ENCODE results near the gene C1orf105. TPM values are rescaled to one million over a fixed set of nuclear protein-coding genes. Genes with fewer than 3 reads are reported as not detected.
"Not testable (repeated sequence)": the region's sequence is repeated elsewhere in the genome, so short reads cannot be mapped to it uniquely, and the experiment has no call there.

C1orf105 gene
- total RNA-seq, 1 donor from 2014 or later: not detected

GRCh38 chr1:172487550-172487949 is 67.1 kb downstream of the C1orf105 start:
- Mint-ChIP-seq H3K4me1 (ENCODE audit: low read depth) (no peaks in the 10 kb centered on the region), H3K27me3 (peaks cover 3% of the 10 kb centered on the region), H3K36me3 (ENCODE audit: insufficient read depth) (no peaks in the 10 kb centered on the region), H3K27ac (no peak overlapping the region), H3K4me3 (ENCODE audit: low read depth) (no peak overlapping the region), H3K9me3 (ENCODE audit: low read depth) (no peaks in the 10 kb centered on the region)
- no peak for DNase-seq (ENCODE audit: low spot score, unreplicated experiment)
- TF ChIP-seq, protein P1, sequence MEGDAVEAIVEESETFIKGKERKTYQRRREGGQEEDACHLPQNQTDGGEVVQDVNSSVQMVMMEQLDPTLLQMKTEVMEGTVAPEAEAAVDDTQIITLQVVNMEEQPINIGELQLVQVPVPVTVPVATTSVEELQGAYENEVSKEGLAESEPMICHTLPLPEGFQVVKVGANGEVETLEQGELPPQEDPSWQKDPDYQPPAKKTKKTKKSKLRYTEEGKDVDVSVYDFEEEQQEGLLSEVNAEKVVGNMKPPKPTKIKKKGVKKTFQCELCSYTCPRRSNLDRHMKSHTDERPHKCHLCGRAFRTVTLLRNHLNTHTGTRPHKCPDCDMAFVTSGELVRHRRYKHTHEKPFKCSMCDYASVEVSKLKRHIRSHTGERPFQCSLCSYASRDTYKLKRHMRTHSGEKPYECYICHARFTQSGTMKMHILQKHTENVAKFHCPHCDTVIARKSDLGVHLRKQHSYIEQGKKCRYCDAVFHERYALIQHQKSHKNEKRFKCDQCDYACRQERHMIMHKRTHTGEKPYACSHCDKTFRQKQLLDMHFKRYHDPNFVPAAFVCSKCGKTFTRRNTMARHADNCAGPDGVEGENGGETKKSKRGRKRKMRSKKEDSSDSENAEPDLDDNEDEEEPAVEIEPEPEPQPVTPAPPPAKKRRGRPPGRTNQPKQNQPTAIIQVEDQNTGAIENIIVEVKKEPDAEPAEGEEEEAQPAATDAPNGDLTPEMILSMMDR (IDR thresholded peaks at IDR 0.05; ENCODE audit: unreplicated experiment): no peak

DNA sequence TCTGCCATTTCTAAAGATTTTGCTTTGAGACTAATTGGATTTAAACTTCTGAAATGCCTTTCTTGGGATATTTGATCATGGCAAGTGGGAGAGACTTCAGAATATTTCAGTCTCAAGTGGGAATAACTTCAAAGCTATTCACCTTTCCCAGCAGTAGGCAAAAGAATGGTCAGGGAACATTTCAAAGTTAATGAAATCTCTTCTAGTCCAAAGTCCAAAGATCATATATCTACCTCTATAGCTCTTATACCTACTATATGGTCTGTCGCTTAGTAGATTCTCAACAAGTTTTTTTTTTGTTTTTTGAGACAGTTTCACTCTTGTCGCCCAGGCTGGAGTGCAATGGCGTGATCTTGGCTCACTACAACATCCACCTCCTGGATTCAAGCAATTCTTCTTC is 67.9 kb downstream of the C1orf105 start:
- no peaks in the 10 kb centered on the region for H3K9me3 Mint-ChIP-seq (ENCODE audit: low read depth)
- TF ChIP-seq, protein P1 (IDR thresholded peaks at IDR 0.05; ENCODE audit: unreplicated experiment): no peak

GRCh38 chr1:172489847-172490246 is 69.4 kb downstream of the C1orf105 start:
- Mint-ChIP-seq H3K27me3 (peaks cover 3% of the 10 kb centered on the region), H3K27ac (no peak overlapping the region), H3K4me1 (ENCODE audit: low read depth) (peaks cover 5% of the 10 kb centered on the region), H3K9me3 (ENCODE audit: low read depth) (no peaks in the 10 kb centered on the region), H3K36me3 (ENCODE audit: insufficient read depth) (no peaks in the 10 kb centered on the region), H3K4me3 (ENCODE audit: low read depth) (no peak overlapping the region)
- TF ChIP-seq, protein P1 (IDR thresholded peaks at IDR 0.05; ENCODE audit: unreplicated experiment): no peak
- no peak for DNase-seq (ENCODE audit: low spot score, unreplicated experiment)

More for the DNA sequence above, 67.9 kb downstream of the C1orf105 start:
- H3K4me3 Mint-ChIP-seq (ENCODE audit: low read depth): no peak overlapping the region
- no peak for DNase-seq (ENCODE audit: low spot score, unreplicated experiment)
- H3K27ac Mint-ChIP-seq: no peak overlapping the region
- H3K36me3 Mint-ChIP-seq (ENCODE audit: insufficient read depth): no peaks in the 10 kb centered on the region
- no peaks in the 10 kb centered on the region for H3K4me1 Mint-ChIP-seq (ENCODE audit: low read depth)
- H3K27me3 Mint-ChIP-seq: peaks cover 3% of the 10 kb centered on the region

- Mint-ChIP-seq H3K4me1 (ENCODE audit: low read depth) (peaks cover 23% of the 10 kb centered on the region), H3K27ac (no peak overlapping the region), H3K27me3 (peaks cover 3% of the 10 kb centered on the region), H3K9me3 (ENCODE audit: low read depth) (no peaks in the 10 kb centered on the region), H3K36me3 (ENCODE audit: insufficient read depth) (no peaks in the 10 kb centered on the region), H3K4me3 (ENCODE audit: low read depth) (no peak overlapping the region)
- DNase-seq (ENCODE audit: low spot score, unreplicated experiment): no peak
- TF ChIP-seq, protein P1 (IDR thresholded peaks at IDR 0.05; ENCODE audit: unreplicated experiment): no peak
These were observed 71.9 kb downstream of the C1orf105 start for GRCh38 chr1:172492421-172492820.

DNA sequence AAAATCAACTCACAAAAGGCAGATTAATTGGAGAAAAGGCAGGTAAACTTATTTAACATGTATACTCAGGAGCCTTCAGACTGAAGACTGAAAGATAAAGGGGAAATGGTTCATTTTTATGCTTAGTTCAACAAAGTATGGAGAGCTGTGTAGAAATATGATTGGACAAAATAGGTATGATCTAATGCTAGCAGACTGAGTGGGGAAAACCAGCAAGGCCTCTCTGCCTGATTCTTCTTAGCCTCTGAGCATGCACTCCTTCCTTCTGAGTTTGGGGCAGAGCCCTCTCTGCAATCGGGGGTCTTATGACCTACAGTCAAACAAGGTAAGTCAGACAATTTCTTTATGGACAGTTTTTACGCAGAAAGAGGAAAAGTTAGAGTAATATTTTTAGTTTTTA is 73.7 kb downstream of the C1orf105 start:
- H3K36me3 Mint-ChIP-seq (ENCODE audit: insufficient read depth): no peaks in the 10 kb centered on the region
- H3K4me1 Mint-ChIP-seq (ENCODE audit: low read depth): peaks cover 28% of the 10 kb centered on the region
- no peak overlapping the region for H3K4me3 Mint-ChIP-seq (ENCODE audit: low read depth)
- DNase-seq (ENCODE audit: low spot score, unreplicated experiment): no peak
- peaks cover 3% of the 10 kb centered on the region for H3K27me3 Mint-ChIP-seq
- TF ChIP-seq, protein P1 (IDR thresholded peaks at IDR 0.05; ENCODE audit: unreplicated experiment): no peak
- peak overlapping the region; percentile 6 for H3K27ac Mint-ChIP-seq
- H3K9me3 Mint-ChIP-seq (ENCODE audit: low read depth): no peaks in the 10 kb centered on the region

DNA sequence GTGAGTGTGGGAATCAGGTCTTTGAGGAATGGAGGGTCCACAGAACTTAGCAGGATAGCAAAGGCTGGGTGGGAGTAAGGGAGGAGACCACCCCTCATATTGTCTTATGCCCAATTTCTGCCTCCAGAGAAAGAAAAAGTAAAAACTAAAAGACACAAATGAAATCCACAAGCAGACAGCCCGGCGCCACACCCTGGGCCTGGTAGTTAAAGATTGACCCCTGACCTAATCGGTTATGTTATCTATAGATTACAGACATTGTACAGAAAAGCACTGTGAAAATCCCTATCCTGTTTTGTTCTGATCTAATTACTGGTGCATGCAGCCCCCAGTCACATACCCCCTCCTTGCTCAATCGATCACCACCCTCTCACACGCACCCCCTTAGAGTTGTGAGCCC is 75.6 kb downstream of the C1orf105 start:
- H3K4me3 Mint-ChIP-seq (ENCODE audit: low read depth); H3K9me3 Mint-ChIP-seq (ENCODE audit: low read depth); H3K27me3 Mint-ChIP-seq; H3K36me3 Mint-ChIP-seq (ENCODE audit: insufficient read depth); DNase-seq (ENCODE audit: low spot score, unreplicated experiment): not testable (repeated sequence)
- peaks cover 31% of the 10 kb centered on the region for H3K4me1 Mint-ChIP-seq (ENCODE audit: low read depth)
- peak overlapping the region; percentile 38 for H3K27ac Mint-ChIP-seq
